ENCODE data around the gene C1QA.

The C1QA gene

GRCh38 chr1:22600071-22600816 lies 36.2 kb upstream of the C1QA start:
- Histone ChIP-seq H3K9me3 (ENCODE audit: low read length) (no peaks in the 10 kb centered on the region), H3K4me3 (ENCODE audit: low read depth in 1 of 2, low read length in 2 of 2) (no peak overlapping the region), H3K27ac (ENCODE audit: low read depth, low read length) (no peak overlapping the region), H3K9ac (ENCODE audit: low read length) (no peak overlapping the region), H3K36me3 (ENCODE audit: insufficient read depth, low read length) (no peaks in the 10 kb centered on the region), H3K4me1 (ENCODE audit: insufficient read depth, low read length) (no peaks in the 10 kb centered on the region), H3K27me3 (ENCODE audit: control insufficient read depth in 1 of 2, insufficient read depth in 2 of 2, low read length in 2 of 2) (peaks cover 4 to 32% of the 10 kb centered on the region in 2 donors)

- H3K4me1 ChIP-seq (ENCODE audit: insufficient read depth, low read length) = no peaks in the 10 kb centered on the region
- no peak overlapping the region for H3K4me3 ChIP-seq (ENCODE audit: low read depth in 1 of 2, low read length in 2 of 2)
- no peaks in the 10 kb centered on the region for H3K36me3 ChIP-seq (ENCODE audit: insufficient read depth, low read length)
- H3K9ac ChIP-seq (ENCODE audit: low read length) = no peak overlapping the region
- H3K9me3 ChIP-seq (ENCODE audit: low read length) = no peaks in the 10 kb centered on the region
- no peak overlapping the region for H3K27ac ChIP-seq (ENCODE audit: low read depth, low read length)
- peaks cover 4 to 33% of the 10 kb centered on the region in 2 donors for H3K27me3 ChIP-seq (ENCODE audit: control insufficient read depth in 1 of 2, insufficient read depth in 2 of 2, low read length in 2 of 2)
Measured at GRCh38 chr1:22600817-22601605, 35.4 kb upstream of the C1QA start.

- H3K9ac ChIP-seq (ENCODE audit: low read length) = no peak overlapping the region
- H3K27me3 ChIP-seq (ENCODE audit: control insufficient read depth in 1 of 2, insufficient read depth in 2 of 2, low read length in 2 of 2) = peaks cover 4 to 38% of the 10 kb centered on the region in 2 donors
- H3K9me3 ChIP-seq (ENCODE audit: low read length) = no peaks in the 10 kb centered on the region
- H3K4me1 ChIP-seq (ENCODE audit: insufficient read depth, low read length) = no peaks in the 10 kb centered on the region
- H3K27ac ChIP-seq (ENCODE audit: low read depth, low read length) = no peak overlapping the region
- H3K36me3 ChIP-seq (ENCODE audit: insufficient read depth, low read length) = no peaks in the 10 kb centered on the region
- no peak overlapping the region for H3K4me3 ChIP-seq (ENCODE audit: low read depth in 1 of 2, low read length in 2 of 2)
Measured at GRCh38 chr1:22601610-22602009, 34.8 kb upstream of the C1QA start.

GRCh38 chr1:22602060-22602740 lies 34.2 kb upstream of the C1QA start:
- peaks cover 4 to 38% of the 10 kb centered on the region in 2 donors for H3K27me3 ChIP-seq (ENCODE audit: control insufficient read depth in 1 of 2, insufficient read depth in 2 of 2, low read length in 2 of 2)
- H3K9me3 ChIP-seq (ENCODE audit: low read length) = no peaks in the 10 kb centered on the region
- H3K4me1 ChIP-seq (ENCODE audit: insufficient read depth, low read length) = no peaks in the 10 kb centered on the region
- H3K4me3 ChIP-seq (ENCODE audit: low read depth in 1 of 2, low read length in 2 of 2) = no peak overlapping the region
- no peak overlapping the region for H3K9ac ChIP-seq (ENCODE audit: low read length)
- H3K36me3 ChIP-seq (ENCODE audit: insufficient read depth, low read length) = no peaks in the 10 kb centered on the region
- H3K27ac ChIP-seq (ENCODE audit: low read depth, low read length) = no peak overlapping the region

GRCh38 chr1:22606161-22606560 lies 30.3 kb upstream of the C1QA start:
- Histone ChIP-seq H3K9me3 (ENCODE audit: low read length) (no peaks in the 10 kb centered on the region), H3K27me3 (ENCODE audit: control insufficient read depth in 1 of 2, insufficient read depth in 2 of 2, low read length in 2 of 2) (peaks cover 4 to 24% of the 10 kb centered on the region in 2 donors), H3K27ac (ENCODE audit: low read depth, low read length) (no peak overlapping the region), H3K4me3 (ENCODE audit: low read depth in 1 of 2, low read length in 2 of 2) (no peak overlapping the region), H3K36me3 (ENCODE audit: insufficient read depth, low read length) (no peaks in the 10 kb centered on the region), H3K4me1 (ENCODE audit: insufficient read depth, low read length) (no peaks in the 10 kb centered on the region), H3K9ac (ENCODE audit: low read length) (no peak overlapping the region)

GRCh38 chr1:22607154-22607553 lies 29.3 kb upstream of the C1QA start:
- no peak overlapping the region for H3K9ac ChIP-seq (ENCODE audit: low read length)
- no peaks in the 10 kb centered on the region for H3K9me3 ChIP-seq (ENCODE audit: low read length)
- no peak overlapping the region for H3K4me3 ChIP-seq (ENCODE audit: low read depth in 1 of 2, low read length in 2 of 2)
- no peaks in the 10 kb centered on the region for H3K4me1 ChIP-seq (ENCODE audit: insufficient read depth, low read length)
- peaks cover 4 to 17% of the 10 kb centered on the region in 2 donors for H3K27me3 ChIP-seq (ENCODE audit: control insufficient read depth in 1 of 2, insufficient read depth in 2 of 2, low read length in 2 of 2)
- no peaks in the 10 kb centered on the region for H3K36me3 ChIP-seq (ENCODE audit: insufficient read depth, low read length)
- no peak overlapping the region for H3K27ac ChIP-seq (ENCODE audit: low read depth, low read length)

- Histone ChIP-seq H3K27ac (ENCODE audit: low read depth, low read length) (no peak overlapping the region), H3K36me3 (ENCODE audit: insufficient read depth, low read length) (no peaks in the 10 kb centered on the region), H3K4me1 (ENCODE audit: insufficient read depth, low read length) (no peaks in the 10 kb centered on the region), H3K4me3 (ENCODE audit: low read depth in 1 of 2, low read length in 2 of 2) (no peak overlapping the region), H3K9me3 (ENCODE audit: low read length) (no peaks in the 10 kb centered on the region), H3K27me3 (ENCODE audit: control insufficient read depth in 1 of 2, insufficient read depth in 2 of 2, low read length in 2 of 2) (peaks cover 4 to 16% of the 10 kb centered on the region in 2 donors), H3K9ac (ENCODE audit: low read length) (no peak overlapping the region)
Measured at GRCh38 chr1:22608361-22608760, 28.1 kb upstream of the C1QA start.

- no peak overlapping the region for H3K9ac ChIP-seq (ENCODE audit: low read length)
- no peak overlapping the region for H3K4me3 ChIP-seq (ENCODE audit: low read depth in 1 of 2, low read length in 2 of 2)
- H3K9me3 ChIP-seq (ENCODE audit: low read length) = no peaks in the 10 kb centered on the region
- H3K27ac ChIP-seq (ENCODE audit: low read depth, low read length) = no peak overlapping the region
- peaks cover 0 to 25% of the 10 kb centered on the region in 2 donors for H3K27me3 ChIP-seq (ENCODE audit: control insufficient read depth in 1 of 2, insufficient read depth in 2 of 2, low read length in 2 of 2)
- no peaks in the 10 kb centered on the region for H3K4me1 ChIP-seq (ENCODE audit: insufficient read depth, low read length)
- no peaks in the 10 kb centered on the region for H3K36me3 ChIP-seq (ENCODE audit: insufficient read depth, low read length)
Measured at GRCh38 chr1:22609291-22609690, 27.1 kb upstream of the C1QA start.

- H3K4me3 ChIP-seq (ENCODE audit: low read depth in 1 of 2, low read length in 2 of 2) = no peak overlapping the region
- H3K9me3 ChIP-seq (ENCODE audit: low read length) = no peaks in the 10 kb centered on the region
- H3K4me1 ChIP-seq (ENCODE audit: insufficient read depth, low read length) = no peaks in the 10 kb centered on the region
- H3K27ac ChIP-seq (ENCODE audit: low read depth, low read length) = no peak overlapping the region
- peaks cover 8 to 23% of the 10 kb centered on the region in 2 donors for H3K27me3 ChIP-seq (ENCODE audit: control insufficient read depth in 1 of 2, insufficient read depth in 2 of 2, low read length in 2 of 2)
- H3K36me3 ChIP-seq (ENCODE audit: insufficient read depth, low read length) = no peaks in the 10 kb centered on the region
- no peak overlapping the region for H3K9ac ChIP-seq (ENCODE audit: low read length)
Measured at GRCh38 chr1:22611530-22611947, 24.9 kb upstream of the C1QA start.

- no peaks in the 10 kb centered on the region for H3K36me3 ChIP-seq (ENCODE audit: insufficient read depth, low read length)
- H3K4me3 ChIP-seq (ENCODE audit: low read depth in 1 of 2, low read length in 2 of 2) = no peak overlapping the region
- H3K4me1 ChIP-seq (ENCODE audit: insufficient read depth, low read length) = no peaks in the 10 kb centered on the region
- H3K9me3 ChIP-seq (ENCODE audit: low read length) = no peaks in the 10 kb centered on the region
- peaks cover 17 to 28% of the 10 kb centered on the region in 2 donors for H3K27me3 ChIP-seq (ENCODE audit: control insufficient read depth in 1 of 2, insufficient read depth in 2 of 2, low read length in 2 of 2)
- no peak overlapping the region for H3K27ac ChIP-seq (ENCODE audit: low read depth, low read length)
- H3K9ac ChIP-seq (ENCODE audit: low read length) = no peak overlapping the region
Measured at GRCh38 chr1:22612671-22613571, 23.5 kb upstream of the C1QA start.

GRCh38 chr1:22613572-22613918 lies 22.9 kb upstream of the C1QA start:
- no peak overlapping the region for H3K4me3 ChIP-seq (ENCODE audit: low read depth in 1 of 2, low read length in 2 of 2)
- H3K27me3 ChIP-seq (ENCODE audit: control insufficient read depth in 1 of 2, insufficient read depth in 2 of 2, low read length in 2 of 2) = peaks cover 17 to 28% of the 10 kb centered on the region in 2 donors
- no peak overlapping the region for H3K9ac ChIP-seq (ENCODE audit: low read length)
- H3K27ac ChIP-seq (ENCODE audit: low read depth, low read length) = no peak overlapping the region
- H3K9me3 ChIP-seq (ENCODE audit: low read length) = no peaks in the 10 kb centered on the region
- no peaks in the 10 kb centered on the region for H3K4me1 ChIP-seq (ENCODE audit: insufficient read depth, low read length)
- H3K36me3 ChIP-seq (ENCODE audit: insufficient read depth, low read length) = no peaks in the 10 kb centered on the region
